K562 (cell line): ENCODE measurements around the gene PRKAR2B. TPM values are rescaled to one million over a fixed set of nuclear protein-coding genes. Genes with fewer than 3 reads are reported as not detected.

Source experiments
- ASH1L ChIP-seq: fragments of 450-650 bp; IDR thresholded peaks from 2 replicates; pipeline ENCODE4 v1.6.1; 2018; ENCODE audit warnings: borderline replicate concordance, mild to moderate bottlenecking, low read depth; ENCODE audit not compliant: partially characterized antibody
- BHLHE40 ChIP-seq: IDR thresholded peaks from 2 replicates; pipeline ENCODE4 v1.6.1; 2011; ENCODE audit warnings: low read length, improper control_type of control experiment
- CHCHD3 ChIP-seq: fragments of 250-450 bp; sonication (Bioruptor Pico); IDR thresholded peaks from 2 replicates; pipeline ENCODE4 v2.1.2; 2022; ENCODE audit warnings: mild to moderate bottlenecking
- CHD1 ChIP-seq: fragments of 200-600 bp; sonication (generic); IDR thresholded peaks from one replicate; pipeline ENCODE4 v1.6.1; 2012; ENCODE audit warnings: mild to moderate bottlenecking, moderate library complexity, low read length, inconsistent platforms
- CSDE1 ChIP-seq, 2 experiments: fragments of 450-650 bp; IDR thresholded peaks; 2 replicates each; pipeline ENCODE4 v1.6.1; 2016; ENCODE audit warnings: mild to moderate bottlenecking in 1 of 2
- EZH2 ChIP-seq: IDR thresholded peaks from 2 replicates; pipeline ENCODE4 v1.6.1; 2012; ENCODE audit warnings: low read depth, mild to moderate bottlenecking, inconsistent platforms, low read length, borderline replicate concordance
- GTF2E2 ChIP-seq: fragments of 200-800 bp; sonication (Bioruptor generic); IDR thresholded peaks from 2 replicates; pipeline ENCODE4 v1.6.1; 2016; ENCODE audit warnings: missing genetic modification characterization, missing compliant biosample characterization
- HDAC2 ChIP-seq: fragments of 450-650 bp; IDR thresholded peaks from 2 replicates; pipeline ENCODE4 v1.6.1; 2016; ENCODE audit warnings: mild to moderate bottlenecking
- IFI16 ChIP-seq: fragments of 250-450 bp; sonication (Bioruptor Pico); IDR thresholded peaks from 2 replicates; pipeline ENCODE4 v2.1.2; 2022; ENCODE audit warnings: mild to moderate bottlenecking, inconsistent platforms
- KLF10 ChIP-seq: fragments of 250-450 bp; sonication (Bioruptor Pico); IDR thresholded peaks from 2 replicates; pipeline ENCODE4 v1.6.1; 2021; ENCODE audit warnings: matching md5 sums
- LCOR ChIP-seq: sonication (generic); formaldehyde crosslinking; IDR thresholded peaks from 2 replicates; pipeline ENCODE4 v1.8.0; 2022; ENCODE audit warnings: mild to moderate bottlenecking, missing genetic modification reagents
- MAZ ChIP-seq, 2 experiments: fragments of 450-650 bp in 1 of 2; sonication (generic) in 1 of 2; formaldehyde crosslinking; IDR thresholded peaks in 1 of 2; conservative IDR thresholded peaks in 1 of 2; 2 replicates each; pipeline versions ENCODE4 v1.4.0 to v1.5.0; 2020; ENCODE audit warnings: mild to moderate bottlenecking in 1 of 2, missing genetic modification reagents in 1 of 2
- MXD1 ChIP-seq: fragments of 250-450 bp; sonication (Bioruptor Pico); IDR thresholded peaks from 2 replicates; pipeline ENCODE4 v1.8.0; 2021; ENCODE audit warnings: borderline replicate concordance, mild to moderate bottlenecking, moderate library complexity; ENCODE audit not compliant: poor library complexity, severe bottlenecking
- NFATC3 ChIP-seq: fragments of 450-650 bp; IDR thresholded peaks from 2 replicates; pipeline ENCODE4 v1.6.1; 2017; ENCODE audit warnings: mild to moderate bottlenecking
- NFIC ChIP-seq: fragments of 450-650 bp; IDR thresholded peaks from 2 replicates; pipeline ENCODE4 v1.6.1; 2017; ENCODE audit warnings: mild to moderate bottlenecking, inconsistent platforms
- RBM22 ChIP-seq: fragments of 200-400 bp; formaldehyde crosslinking; IDR thresholded peaks from 2 replicates; pipeline ENCODE4 v1.6.1; 2018; ENCODE audit warnings: low read length, low read depth; ENCODE audit not compliant: poor library complexity, severe bottlenecking
- RFX5 ChIP-seq: IDR thresholded peaks from 2 replicates; pipeline ENCODE4 v1.6.1; 2011; ENCODE audit warnings: low read depth, mild to moderate bottlenecking, improper control_type of control experiment, low read length
- ZBTB33 ChIP-seq: sonication (generic); formaldehyde crosslinking; IDR thresholded peaks from 2 replicates; pipeline ENCODE4 v1.8.1; 2023; ENCODE audit warnings: mild to moderate bottlenecking, missing genetic modification reagents
- ZNF133 ChIP-seq: fragments of 250-450 bp; sonication (Bioruptor Pico); IDR thresholded peaks from 2 replicates; pipeline ENCODE4 v1.4.0; 2020; ENCODE audit warnings: mild to moderate bottlenecking
- ZNF57 ChIP-seq: fragments of 450-650 bp; formaldehyde crosslinking; IDR thresholded peaks from 2 replicates; pipeline ENCODE4 v1.4.0; 2020; ENCODE audit warnings: mild to moderate bottlenecking, moderate library complexity
- ZNF766 ChIP-seq: fragments of 200-800 bp; sonication (Bioruptor generic); conservative IDR thresholded peaks from 2 replicates; pipeline ENCODE4 v1.6.1; 2016; ENCODE audit warnings: missing genetic modification characterization, missing compliant biosample characterization
- polyA plus RNA-seq, 8 experiments: library from polyadenylated mRNA; depleted of rRNA in 4 of 8; stranded (reverse) in 5 of 8; unstranded in 3 of 8; fragments of >200 nt; fragmentation: Nextera tagmentation in 2 of 8; fragmentation: Illumina TruSeq in 1 of 8; extraction: Ambion mirVana in 2 of 8; extraction: Trizol in 1 of 8; gene quantifications; 2 replicates each; pipeline versions ENCODE4 v1.2.1 to v1.2.3, GENCODE V29; 2011 to 2014; ENCODE audit warnings: inconsistent platforms in 1 of 8, missing spikeins in 1 of 8
- total RNA-seq, 7 experiments: library from RNA; depleted of rRNA in 6 of 7; stranded (reverse); fragments of >200 nt in 6 of 7; fragmentation: Illumina TruSeq in 2 of 7; extraction: Trizol in 2 of 7; gene quantifications; 2 replicates each; pipeline versions ENCODE4 v1.2.1 to v1.2.3, GENCODE V29; 2011 to 2021; ENCODE audit warnings: low replicate concordance in 1 of 7
- TF ChIP-seq, protein P1 (sequence below): fragments of 450-650 bp; IDR thresholded peaks from 2 replicates; pipeline ENCODE4 v1.7.1; 2018; ENCODE audit warnings: mild to moderate bottlenecking, low read depth; ENCODE audit not compliant: partially characterized antibody
- TF ChIP-seq, protein P2 (sequence below): fragments of 200-800 bp; sonication (Bioruptor generic); IDR thresholded peaks from 2 replicates; pipeline ENCODE4 v1.6.1; 2017; ENCODE audit warnings: missing genetic modification characterization, missing compliant biosample characterization

Gene PRKAR2B
- total and polyA plus RNA-seq, 9 of the 15 experiments (the other 6 are each of a cell fraction or from before 2014, with no cell fraction given) = 59.0 to 173 (median 129) TPM

GRCh38 chr7:107150375-107151073 lies 106.0 kb downstream of the PRKAR2B start (continued):
- TF ChIP-seq, protein P1, sequence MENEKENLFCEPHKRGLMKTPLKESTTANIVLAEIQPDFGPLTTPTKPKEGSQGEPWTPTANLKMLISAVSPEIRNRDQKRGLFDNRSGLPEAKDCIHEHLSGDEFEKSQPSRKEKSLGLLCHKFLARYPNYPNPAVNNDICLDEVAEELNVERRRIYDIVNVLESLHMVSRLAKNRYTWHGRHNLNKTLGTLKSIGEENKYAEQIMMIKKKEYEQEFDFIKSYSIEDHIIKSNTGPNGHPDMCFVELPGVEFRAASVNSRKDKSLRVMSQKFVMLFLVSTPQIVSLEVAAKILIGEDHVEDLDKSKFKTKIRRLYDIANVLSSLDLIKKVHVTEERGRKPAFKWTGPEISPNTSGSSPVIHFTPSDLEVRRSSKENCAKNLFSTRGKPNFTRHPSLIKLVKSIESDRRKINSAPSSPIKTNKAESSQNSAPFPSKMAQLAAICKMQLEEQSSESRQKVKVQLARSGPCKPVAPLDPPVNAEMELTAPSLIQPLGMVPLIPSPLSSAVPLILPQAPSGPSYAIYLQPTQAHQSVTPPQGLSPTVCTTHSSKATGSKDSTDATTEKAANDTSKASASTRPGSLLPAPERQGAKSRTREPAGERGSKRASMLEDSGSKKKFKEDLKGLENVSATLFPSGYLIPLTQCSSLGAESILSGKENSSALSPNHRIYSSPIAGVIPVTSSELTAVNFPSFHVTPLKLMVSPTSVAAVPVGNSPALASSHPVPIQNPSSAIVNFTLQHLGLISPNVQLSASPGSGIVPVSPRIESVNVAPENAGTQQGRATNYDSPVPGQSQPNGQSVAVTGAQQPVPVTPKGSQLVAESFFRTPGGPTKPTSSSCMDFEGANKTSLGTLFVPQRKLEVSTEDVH = no peak
- TF ChIP-seq ZNF766 (CRISPR knock-in tag) = 0 out of 2 replicates have a peak, but pooled peaks have one; percentile 23
- no peak for TF ChIP-seq EZH2
- peak; percentile 50 for TF ChIP-seq RBM22
- no peak for TF ChIP-seq IFI16 (CRISPR knock-in tag)
- TF ChIP-seq ASH1L = no peak
- TF ChIP-seq MXD1 = no peak
- no peak for TF ChIP-seq ZNF133 (CRISPR knock-in tag)
- no peak for TF ChIP-seq HDAC2
- no peak for TF ChIP-seq BHLHE40
- 0 out of 2 replicates have a peak, but pooled peaks have one; percentile 32 for TF ChIP-seq LCOR (CRISPR knock-in tag)
- TF ChIP-seq, protein P2, sequence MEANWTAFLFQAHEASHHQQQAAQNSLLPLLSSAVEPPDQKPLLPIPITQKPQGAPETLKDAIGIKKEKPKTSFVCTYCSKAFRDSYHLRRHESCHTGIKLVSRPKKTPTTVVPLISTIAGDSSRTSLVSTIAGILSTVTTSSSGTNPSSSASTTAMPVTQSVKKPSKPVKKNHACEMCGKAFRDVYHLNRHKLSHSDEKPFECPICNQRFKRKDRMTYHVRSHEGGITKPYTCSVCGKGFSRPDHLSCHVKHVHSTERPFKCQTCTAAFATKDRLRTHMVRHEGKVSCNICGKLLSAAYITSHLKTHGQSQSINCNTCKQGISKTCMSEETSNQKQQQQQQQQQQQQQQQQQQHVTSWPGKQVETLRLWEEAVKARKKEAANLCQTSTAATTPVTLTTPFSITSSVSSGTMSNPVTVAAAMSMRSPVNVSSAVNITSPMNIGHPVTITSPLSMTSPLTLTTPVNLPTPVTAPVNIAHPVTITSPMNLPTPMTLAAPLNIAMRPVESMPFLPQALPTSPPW (CRISPR knock-in tag) = no peak
- TF ChIP-seq ZNF57 (CRISPR knock-in tag) = no peak
- no peak for TF ChIP-seq CHD1
- TF ChIP-seq CHCHD3 (CRISPR knock-in tag) = no peak
- peak in 1 of 2 experiments; percentile 32; a peak in 1 of 4 replicates for TF ChIP-seq MAZ (CRISPR knock-in tag; conservative IDR thresholded peaks at IDR 0.05 in 1 of 2, IDR thresholded peaks at IDR 0.05 in 1 of 2)
- no peak for TF ChIP-seq NFIC
- TF ChIP-seq KLF10 (CRISPR knock-in tag) = no peak
- TF ChIP-seq RFX5 = no peak
- no peak for TF ChIP-seq ZBTB33 (CRISPR knock-in tag)
- TF ChIP-seq CSDE1 (IDR thresholded peaks at IDR 0.05) = no peak
- TF ChIP-seq GTF2E2 (tag) = 0 out of 2 replicates have a peak, but pooled peaks have one; percentile 28
- TF ChIP-seq NFATC3 = no peak
